Measurements from ENCODE around the gene GPC2. TPM values are rescaled to one million over a fixed set of nuclear protein-coding genes. Genes with fewer than 3 reads are reported as not detected.

GPC2 gene
- total RNA-seq, 1 experiment from 2014 or later, result 45.2 TPM

DNA sequence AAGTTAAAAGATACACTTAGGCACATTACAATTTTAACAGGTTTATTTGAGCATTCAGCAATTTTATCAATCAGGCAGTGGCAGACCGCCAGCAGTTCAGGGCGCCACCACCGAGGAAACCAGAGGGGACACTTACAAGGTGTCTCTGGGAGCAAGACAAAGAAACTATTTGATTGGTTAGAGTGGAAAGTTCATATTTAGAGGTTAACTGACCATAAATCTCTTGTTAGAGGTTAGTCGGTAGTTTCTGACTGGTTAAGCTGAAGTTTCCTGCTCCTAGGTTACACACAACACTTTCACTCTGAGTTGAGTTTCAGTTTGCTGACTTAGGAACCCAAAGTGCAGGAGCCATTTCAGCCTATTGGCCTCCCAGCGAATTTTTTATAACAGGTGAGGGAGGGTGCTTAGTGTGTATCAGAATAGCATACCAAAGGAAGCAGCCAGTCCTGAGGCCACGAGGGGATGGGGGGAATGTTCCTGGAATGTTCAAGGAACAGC is 31.8 kb upstream of the GPC2 start:
- H2AFZ ChIP-seq (ENCODE audit: low read length), result no peak overlapping the region
- H3K36me3 Mint-ChIP-seq (ENCODE audit: insufficient read depth in 1 of 3, low read depth in 3 of 3), result no peaks in the 10 kb centered on the region

More for the DNA sequence above, 31.8 kb upstream of the GPC2 start:
- peaks cover 10 to 21% of the 10 kb centered on the region in 2 experiments for H3K4me1 Mint-ChIP-seq
- Histone ChIP-seq H3K14ac (ENCODE audit: insufficient read depth, low read length) (no peak overlapping the region), H2BK15ac (ENCODE audit: low read depth, low read length) (no peak overlapping the region), H3K23me2 (ENCODE audit: insufficient read length, low read depth, low read length, poor library complexity, severe bottlenecking) (no peaks in the 10 kb centered on the region), H4K8ac (replicated peaks; ENCODE audit: insufficient read length, low read depth, low read length) (no peak overlapping the region), H3K4me2 (ENCODE audit: insufficient read depth, insufficient read length, low read length) (no peak overlapping the region), H2BK12ac (ENCODE audit: insufficient read length, low read depth, low read length) (no peak overlapping the region), H3K4ac (ENCODE audit: low read depth, low read length) (no peak overlapping the region), H3K18ac (ENCODE audit: insufficient read length, low read depth, low read length) (no peak overlapping the region), H4K91ac (ENCODE audit: insufficient read length, low read depth, low read length) (no peak overlapping the region), H3K23ac (ENCODE audit: insufficient read length, low read depth, low read length) (no peak overlapping the region), H3K79me2 (ENCODE audit: insufficient read depth, low read length) (no peaks in the 10 kb centered on the region), H3K27me3 (ENCODE audit: insufficient read depth, low read length) (peaks cover 3% of the 10 kb centered on the region; the same call in 1 of the 2 replicates), H2AK5ac (ENCODE audit: insufficient read length, low read length) (no peak overlapping the region), H3K79me1 (ENCODE audit: insufficient read depth, low read depth, low read length, poor library complexity, severe bottlenecking) (no peaks in the 10 kb centered on the region), H3K4me1 (ENCODE audit: insufficient read depth, low read length) (no peaks in the 10 kb centered on the region), H3T11ph (ENCODE audit: low read length) (no peak overlapping the region), H4K20me1 (ENCODE audit: control insufficient read depth, insufficient read depth, insufficient read length) (no peaks in the 10 kb centered on the region), H2BK5ac (ENCODE audit: insufficient read length, low read length) (no peak overlapping the region), H3K9ac (ENCODE audit: extremely low read depth, insufficient read length, low read length) (no peak overlapping the region), H4K5ac (ENCODE audit: insufficient read length, low read depth, low read length) (no peak overlapping the region), H2BK120ac (ENCODE audit: low read depth, low read length, poor library complexity, severe bottlenecking) (no peak overlapping the region), H2BK20ac (ENCODE audit: low read depth, low read length, poor library complexity, severe bottlenecking) (no peak overlapping the region), H3K9me3 (ENCODE audit: control insufficient read depth, low read depth, low read length) (no peaks in the 10 kb centered on the region), H3K27ac (ENCODE audit: insufficient read length, low read depth, low read length) (no peak overlapping the region), H3K56ac (ENCODE audit: insufficient read length, low read depth, low read length) (no peak overlapping the region)
- no peak for DNase-seq
- H3K27ac Mint-ChIP-seq, result no peak overlapping the region
- H3K9me3 Mint-ChIP-seq, result no peaks in the 10 kb centered on the region
- TF ChIP-seq, protein P1, sequence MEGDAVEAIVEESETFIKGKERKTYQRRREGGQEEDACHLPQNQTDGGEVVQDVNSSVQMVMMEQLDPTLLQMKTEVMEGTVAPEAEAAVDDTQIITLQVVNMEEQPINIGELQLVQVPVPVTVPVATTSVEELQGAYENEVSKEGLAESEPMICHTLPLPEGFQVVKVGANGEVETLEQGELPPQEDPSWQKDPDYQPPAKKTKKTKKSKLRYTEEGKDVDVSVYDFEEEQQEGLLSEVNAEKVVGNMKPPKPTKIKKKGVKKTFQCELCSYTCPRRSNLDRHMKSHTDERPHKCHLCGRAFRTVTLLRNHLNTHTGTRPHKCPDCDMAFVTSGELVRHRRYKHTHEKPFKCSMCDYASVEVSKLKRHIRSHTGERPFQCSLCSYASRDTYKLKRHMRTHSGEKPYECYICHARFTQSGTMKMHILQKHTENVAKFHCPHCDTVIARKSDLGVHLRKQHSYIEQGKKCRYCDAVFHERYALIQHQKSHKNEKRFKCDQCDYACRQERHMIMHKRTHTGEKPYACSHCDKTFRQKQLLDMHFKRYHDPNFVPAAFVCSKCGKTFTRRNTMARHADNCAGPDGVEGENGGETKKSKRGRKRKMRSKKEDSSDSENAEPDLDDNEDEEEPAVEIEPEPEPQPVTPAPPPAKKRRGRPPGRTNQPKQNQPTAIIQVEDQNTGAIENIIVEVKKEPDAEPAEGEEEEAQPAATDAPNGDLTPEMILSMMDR (conservative IDR thresholded peaks at IDR 0.05), result peak; percentile 20; the same call in 1 of the 3 replicates
- H3K27me3 Mint-ChIP-seq (ENCODE audit: low read depth), result peaks cover 64% of the 10 kb centered on the region
- H3K4me3 Mint-ChIP-seq, result no peak overlapping the region
- WGBS (ENCODE audit: extremely low coverage, insufficient read length, low lambda C conversion rate), result no CpG with 5 or more reads among the region's 6 CpGs

Measured in H9 (cell line).